GM12891 (cell line): Measurements from ENCODE around the gene KIF6.

Experiments
- PAX5 ChIP-seq: IDR thresholded peaks from 2 replicates; pipeline ENCODE4 v1.6.1; 2011; ENCODE audit warnings: low read length, moderate library complexity, mild to moderate bottlenecking; ENCODE audit not compliant: insufficient read depth, severe bottlenecking
- POLR2A ChIP-seq: IDR thresholded peaks from 2 replicates; pipeline ENCODE4 v1.6.1; 2011; ENCODE audit warnings: low read depth, low read length, control low read depth
- POLR2AphosphoS5 ChIP-seq: IDR thresholded peaks from 2 replicates; pipeline ENCODE4 v1.6.1; 2011; ENCODE audit warnings: low read depth, low read length, control low read depth
- POU2F2 ChIP-seq: IDR thresholded peaks from 2 replicates; pipeline ENCODE4 v1.6.1; 2011; ENCODE audit warnings: low read depth, mild to moderate bottlenecking, control low read depth, low read length, moderate library complexity
- SPI1 ChIP-seq: IDR thresholded peaks from 2 replicates; pipeline ENCODE4 v1.6.1; 2011; ENCODE audit warnings: low read depth, low read length, control low read depth
- TAF1 ChIP-seq: IDR thresholded peaks from 2 replicates; pipeline ENCODE4 v1.6.1; 2011; ENCODE audit warnings: low read depth, low read length, control low read depth

DNA sequence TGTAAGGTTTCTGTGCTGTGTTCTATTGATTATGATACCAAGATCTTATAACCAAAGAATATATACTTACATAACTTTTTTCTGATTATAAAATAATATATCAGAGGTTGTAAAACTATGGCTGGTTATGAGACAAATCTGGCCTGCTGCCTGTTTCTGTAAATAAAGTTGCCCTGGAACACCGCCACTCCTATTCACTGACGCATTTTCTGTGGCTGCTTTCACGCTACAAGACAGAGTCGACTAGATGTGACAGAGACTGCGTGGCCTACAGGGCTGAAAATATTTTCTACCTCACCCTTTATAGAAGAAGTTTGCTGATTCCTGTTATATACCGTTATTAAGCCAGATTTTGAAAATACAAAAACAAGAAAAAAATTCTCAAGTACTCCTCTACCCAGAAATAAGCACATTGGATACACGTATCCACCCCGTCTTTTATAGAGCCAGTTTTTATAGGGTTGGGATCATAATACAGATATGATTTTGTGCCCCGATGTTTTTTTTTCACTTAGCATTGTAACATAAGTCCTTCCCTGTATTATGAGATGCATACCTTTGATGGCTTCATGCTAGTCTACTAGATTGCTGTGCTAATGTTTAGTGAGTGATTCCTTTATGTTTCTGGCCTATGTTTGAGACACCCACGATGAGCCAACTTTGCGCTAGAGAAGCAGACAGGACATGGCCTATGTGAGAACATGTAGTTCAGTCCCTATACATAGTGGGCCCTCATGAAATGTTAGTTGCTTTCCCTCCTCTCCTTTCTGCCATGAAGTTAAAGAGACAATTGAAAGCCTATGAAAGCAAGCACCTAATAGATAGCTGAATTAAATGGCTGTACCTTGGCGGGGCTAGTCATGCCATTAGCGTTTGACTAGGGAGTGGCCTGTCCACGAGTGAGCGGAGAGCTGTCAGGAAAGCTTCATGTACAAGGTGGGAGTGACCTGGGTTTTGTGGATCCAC lies 304.6 kb downstream of the KIF6 start:
- TF ChIP-seq POLR2A (no peak), POLR2AphosphoS5 (no peak), TAF1 (no peak), POU2F2 (no peak), SPI1 (no peak), PAX5 (no peak)
